Adrenal gland (tissue), 5 donors: ENCODE data around the gene DIPK1C.

Experiments
- POLR2A ChIP-seq, 2 donors: fragments of 450-650 bp; IDR thresholded peaks; one replicate each; pipeline ENCODE4 v1.6.1; 2017; ENCODE audit warnings: antibody characterized with exemption in 2 of 2, mild to moderate bottlenecking in 2 of 2, moderate library complexity in 1 of 2
- TF ChIP-seq, protein P1 (sequence below), 6 experiments: fragments of 450-650 bp in 4 of 6; fragments of 200-600 bp in 2 of 6; sonication (generic) in 1 of 6; IDR thresholded peaks; 1 replicate in 5 of 6; 2 replicates in 1 of 6; pipeline versions ENCODE4 v1.5.1 to v1.8.0; 2016 to 2021; ENCODE audit warnings: antibody characterized with exemption in 6 of 6, mild to moderate bottlenecking in 2 of 6, moderate library complexity in 1 of 6
- donor health status: DM: no; HTN: no; CAD: no.

DNA sequence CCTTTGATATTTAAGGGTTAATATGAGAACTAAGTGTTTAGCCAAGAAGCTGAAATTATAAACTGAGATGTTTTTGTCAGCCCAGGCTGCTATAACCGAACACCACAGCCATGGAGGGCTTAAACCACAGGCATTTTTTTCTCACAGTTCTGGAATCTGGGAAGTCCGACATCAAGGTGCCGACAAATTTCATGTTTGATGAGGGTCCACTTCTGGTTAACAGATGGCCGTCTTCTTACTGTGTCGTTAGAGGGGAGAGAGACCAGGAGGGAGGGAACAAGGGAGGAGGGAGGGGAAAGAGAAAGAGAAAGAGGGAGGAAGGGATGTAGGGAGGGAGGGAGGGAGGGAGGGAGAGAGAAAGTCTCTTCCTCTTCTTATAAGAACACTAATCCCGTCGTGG, 32.6 kb upstream of the DIPK1C start:
- TF ChIP-seq, protein P1, sequence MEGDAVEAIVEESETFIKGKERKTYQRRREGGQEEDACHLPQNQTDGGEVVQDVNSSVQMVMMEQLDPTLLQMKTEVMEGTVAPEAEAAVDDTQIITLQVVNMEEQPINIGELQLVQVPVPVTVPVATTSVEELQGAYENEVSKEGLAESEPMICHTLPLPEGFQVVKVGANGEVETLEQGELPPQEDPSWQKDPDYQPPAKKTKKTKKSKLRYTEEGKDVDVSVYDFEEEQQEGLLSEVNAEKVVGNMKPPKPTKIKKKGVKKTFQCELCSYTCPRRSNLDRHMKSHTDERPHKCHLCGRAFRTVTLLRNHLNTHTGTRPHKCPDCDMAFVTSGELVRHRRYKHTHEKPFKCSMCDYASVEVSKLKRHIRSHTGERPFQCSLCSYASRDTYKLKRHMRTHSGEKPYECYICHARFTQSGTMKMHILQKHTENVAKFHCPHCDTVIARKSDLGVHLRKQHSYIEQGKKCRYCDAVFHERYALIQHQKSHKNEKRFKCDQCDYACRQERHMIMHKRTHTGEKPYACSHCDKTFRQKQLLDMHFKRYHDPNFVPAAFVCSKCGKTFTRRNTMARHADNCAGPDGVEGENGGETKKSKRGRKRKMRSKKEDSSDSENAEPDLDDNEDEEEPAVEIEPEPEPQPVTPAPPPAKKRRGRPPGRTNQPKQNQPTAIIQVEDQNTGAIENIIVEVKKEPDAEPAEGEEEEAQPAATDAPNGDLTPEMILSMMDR (IDR thresholded peaks at IDR 0.05) = no peak
- no peak for TF ChIP-seq POLR2A (IDR thresholded peaks at IDR 0.05)
